PFSK-1 (cell line): ENCODE data around the gene MED23.

Source experiments
- FOXP2 ChIP-seq: optimal IDR thresholded peaks from 2 replicates; pipeline ENCODE3; 2011; ENCODE audit warnings: borderline replicate concordance, control low read depth, inconsistent platforms; ENCODE audit not compliant: insufficient read depth; ENCODE audit errors: extremely low read length, extremely low read depth
- POLR2AphosphoS5 ChIP-seq: IDR thresholded peaks from 2 replicates; pipeline ENCODE4 v1.6.1; 2012; ENCODE audit warnings: low read depth, mild to moderate bottlenecking, control low read depth, low read length, moderate library complexity
- SIN3A ChIP-seq: IDR thresholded peaks from 2 replicates; pipeline ENCODE4 v1.6.1; 2012; ENCODE audit warnings: mild to moderate bottlenecking, low read length, moderate library complexity, borderline replicate concordance; ENCODE audit not compliant: insufficient read depth
- TAF1 ChIP-seq: IDR thresholded peaks from 2 replicates; pipeline ENCODE4 v1.6.1; 2012; ENCODE audit warnings: low read length, control low read depth, borderline replicate concordance; ENCODE audit not compliant: insufficient read depth
- TF ChIP-seq, protein P1 (sequence below), 2 experiments: IDR thresholded peaks; 2 replicates each; pipeline versions ENCODE4 v1.6.1 to v1.8.0; 2011 to 2012; ENCODE audit warnings: low read depth in 2 of 2, low read length in 2 of 2, control low read depth in 1 of 2, inconsistent platforms in 1 of 2, mild to moderate bottlenecking in 1 of 2, moderate library complexity in 1 of 2; ENCODE audit not compliant: insufficient read depth in 1 of 2

Gene MED23

DNA sequence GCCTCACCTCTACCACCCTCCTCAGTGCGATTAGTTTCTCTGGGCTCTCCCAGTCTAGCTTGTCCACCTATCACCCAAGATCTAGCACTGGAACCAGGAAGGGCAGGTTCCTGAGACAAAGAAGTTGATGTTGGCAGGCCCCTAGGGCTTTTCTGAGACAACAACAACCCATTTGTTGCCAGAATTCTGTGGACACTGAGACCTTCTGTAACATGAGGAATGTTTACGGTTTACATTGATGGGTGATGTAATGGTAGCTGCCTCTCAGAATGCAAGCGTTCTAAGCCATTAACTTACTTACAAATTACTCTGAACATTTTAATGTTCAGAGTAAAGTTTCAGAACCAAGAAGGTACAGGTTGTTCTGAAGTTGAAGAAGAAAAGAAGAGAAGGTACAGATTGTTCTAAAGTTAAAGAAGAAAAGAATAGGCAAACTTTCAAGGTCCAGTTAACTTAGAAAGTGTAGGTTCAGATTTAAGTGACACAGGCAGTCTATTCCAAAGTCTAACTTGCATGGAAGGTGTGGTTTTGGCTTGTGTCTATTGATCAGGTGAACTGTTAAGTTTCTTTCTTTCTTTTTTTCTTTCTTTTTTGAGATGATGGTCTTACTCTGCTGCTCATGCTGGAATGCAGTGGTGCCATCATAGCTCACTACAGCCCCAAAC lies 3.7 kb upstream of the MED23 start:
- no peak for TF ChIP-seq FOXP2
- TF ChIP-seq POLR2AphosphoS5: no peak
- TF ChIP-seq SIN3A: no peak
- TF ChIP-seq, protein P1, sequence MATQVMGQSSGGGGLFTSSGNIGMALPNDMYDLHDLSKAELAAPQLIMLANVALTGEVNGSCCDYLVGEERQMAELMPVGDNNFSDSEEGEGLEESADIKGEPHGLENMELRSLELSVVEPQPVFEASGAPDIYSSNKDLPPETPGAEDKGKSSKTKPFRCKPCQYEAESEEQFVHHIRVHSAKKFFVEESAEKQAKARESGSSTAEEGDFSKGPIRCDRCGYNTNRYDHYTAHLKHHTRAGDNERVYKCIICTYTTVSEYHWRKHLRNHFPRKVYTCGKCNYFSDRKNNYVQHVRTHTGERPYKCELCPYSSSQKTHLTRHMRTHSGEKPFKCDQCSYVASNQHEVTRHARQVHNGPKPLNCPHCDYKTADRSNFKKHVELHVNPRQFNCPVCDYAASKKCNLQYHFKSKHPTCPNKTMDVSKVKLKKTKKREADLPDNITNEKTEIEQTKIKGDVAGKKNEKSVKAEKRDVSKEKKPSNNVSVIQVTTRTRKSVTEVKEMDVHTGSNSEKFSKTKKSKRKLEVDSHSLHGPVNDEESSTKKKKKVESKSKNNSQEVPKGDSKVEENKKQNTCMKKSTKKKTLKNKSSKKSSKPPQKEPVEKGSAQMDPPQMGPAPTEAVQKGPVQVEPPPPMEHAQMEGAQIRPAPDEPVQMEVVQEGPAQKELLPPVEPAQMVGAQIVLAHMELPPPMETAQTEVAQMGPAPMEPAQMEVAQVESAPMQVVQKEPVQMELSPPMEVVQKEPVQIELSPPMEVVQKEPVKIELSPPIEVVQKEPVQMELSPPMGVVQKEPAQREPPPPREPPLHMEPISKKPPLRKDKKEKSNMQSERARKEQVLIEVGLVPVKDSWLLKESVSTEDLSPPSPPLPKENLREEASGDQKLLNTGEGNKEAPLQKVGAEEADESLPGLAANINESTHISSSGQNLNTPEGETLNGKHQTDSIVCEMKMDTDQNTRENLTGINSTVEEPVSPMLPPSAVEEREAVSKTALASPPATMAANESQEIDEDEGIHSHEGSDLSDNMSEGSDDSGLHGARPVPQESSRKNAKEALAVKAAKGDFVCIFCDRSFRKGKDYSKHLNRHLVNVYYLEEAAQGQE (IDR thresholded peaks at IDR 0.05; ENCODE audit: insufficient read depth in 1 of 2, low read depth in 2 of 2, low read length in 2 of 2): no peak
- no peak for TF ChIP-seq TAF1

DNA sequence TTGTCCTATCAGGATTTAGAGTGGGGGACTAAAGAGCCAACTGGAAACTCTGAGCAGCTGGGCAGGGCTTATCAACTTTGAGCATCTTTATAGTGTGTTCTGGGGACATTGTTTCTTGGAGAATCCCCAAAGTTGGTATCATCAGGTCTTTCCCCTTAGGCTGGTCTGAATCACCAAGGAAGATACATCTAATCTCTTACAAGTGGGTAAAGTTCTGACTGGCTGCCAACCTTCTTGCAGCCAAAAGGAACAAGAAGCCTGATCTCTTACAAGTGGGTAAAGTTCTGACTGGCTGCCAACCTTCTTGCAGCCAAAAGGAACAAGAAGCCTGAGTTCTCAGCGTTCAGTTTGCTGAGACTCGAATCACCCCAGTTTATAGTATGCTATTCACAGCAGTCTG lies 1.6 kb upstream of the MED23 start:
- TF ChIP-seq FOXP2 (no peak), POLR2AphosphoS5 (no peak), SIN3A (no peak), TAF1 (no peak)
- TF ChIP-seq, protein P1 (IDR thresholded peaks at IDR 0.05; ENCODE audit: insufficient read depth in 1 of 2, low read depth in 2 of 2, low read length in 2 of 2): no peak

- no peak for TF ChIP-seq POLR2AphosphoS5
- TF ChIP-seq FOXP2: no peak
- TF ChIP-seq SIN3A: no peak
- TF ChIP-seq, protein P1 (IDR thresholded peaks at IDR 0.05; ENCODE audit: insufficient read depth in 1 of 2, low read depth in 2 of 2, low read length in 2 of 2): no peak
- TF ChIP-seq TAF1: no peak
These were observed 684 bp upstream of the MED23 start for GRCh38 chr6:131628726-131629125.

GRCh38 chr6:131615275-131615674 lies 12.8 kb downstream of the MED23 start:
- TF ChIP-seq TAF1 (no peak), SIN3A (no peak)

GRCh38 chr6:131613296-131613925 lies 14.6 kb downstream of the MED23 start:
- TF ChIP-seq TAF1 (no peak), FOXP2 (no peak), POLR2AphosphoS5 (no peak), SIN3A (no peak)
- TF ChIP-seq, protein P1 (IDR thresholded peaks at IDR 0.05; ENCODE audit: insufficient read depth in 1 of 2, low read depth in 2 of 2, low read length in 2 of 2): no peak
